Activated CD4-positive, CD25-positive, alpha-beta regulatory T cell (primary cell): ENCODE results near the gene DBF4.
A peak's percentile ranks its signal among the peaks of the same experiment; 100 is the strongest.
"Not testable (repeated sequence)": the region's sequence is repeated elsewhere in the genome, so short reads cannot be mapped to it uniquely, and the experiment has no call there.

ENCODE experiments used
- DNase-seq, 4 experiments: peaks; one replicate each; lab custom pipeline; 2025; lab: John Stamatoyannopoulos, UW

The DBF4 gene, protein sequence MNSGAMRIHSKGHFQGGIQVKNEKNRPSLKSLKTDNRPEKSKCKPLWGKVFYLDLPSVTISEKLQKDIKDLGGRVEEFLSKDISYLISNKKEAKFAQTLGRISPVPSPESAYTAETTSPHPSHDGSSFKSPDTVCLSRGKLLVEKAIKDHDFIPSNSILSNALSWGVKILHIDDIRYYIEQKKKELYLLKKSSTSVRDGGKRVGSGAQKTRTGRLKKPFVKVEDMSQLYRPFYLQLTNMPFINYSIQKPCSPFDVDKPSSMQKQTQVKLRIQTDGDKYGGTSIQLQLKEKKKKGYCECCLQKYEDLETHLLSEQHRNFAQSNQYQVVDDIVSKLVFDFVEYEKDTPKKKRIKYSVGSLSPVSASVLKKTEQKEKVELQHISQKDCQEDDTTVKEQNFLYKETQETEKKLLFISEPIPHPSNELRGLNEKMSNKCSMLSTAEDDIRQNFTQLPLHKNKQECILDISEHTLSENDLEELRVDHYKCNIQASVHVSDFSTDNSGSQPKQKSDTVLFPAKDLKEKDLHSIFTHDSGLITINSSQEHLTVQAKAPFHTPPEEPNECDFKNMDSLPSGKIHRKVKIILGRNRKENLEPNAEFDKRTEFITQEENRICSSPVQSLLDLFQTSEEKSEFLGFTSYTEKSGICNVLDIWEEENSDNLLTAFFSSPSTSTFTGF

DNA sequence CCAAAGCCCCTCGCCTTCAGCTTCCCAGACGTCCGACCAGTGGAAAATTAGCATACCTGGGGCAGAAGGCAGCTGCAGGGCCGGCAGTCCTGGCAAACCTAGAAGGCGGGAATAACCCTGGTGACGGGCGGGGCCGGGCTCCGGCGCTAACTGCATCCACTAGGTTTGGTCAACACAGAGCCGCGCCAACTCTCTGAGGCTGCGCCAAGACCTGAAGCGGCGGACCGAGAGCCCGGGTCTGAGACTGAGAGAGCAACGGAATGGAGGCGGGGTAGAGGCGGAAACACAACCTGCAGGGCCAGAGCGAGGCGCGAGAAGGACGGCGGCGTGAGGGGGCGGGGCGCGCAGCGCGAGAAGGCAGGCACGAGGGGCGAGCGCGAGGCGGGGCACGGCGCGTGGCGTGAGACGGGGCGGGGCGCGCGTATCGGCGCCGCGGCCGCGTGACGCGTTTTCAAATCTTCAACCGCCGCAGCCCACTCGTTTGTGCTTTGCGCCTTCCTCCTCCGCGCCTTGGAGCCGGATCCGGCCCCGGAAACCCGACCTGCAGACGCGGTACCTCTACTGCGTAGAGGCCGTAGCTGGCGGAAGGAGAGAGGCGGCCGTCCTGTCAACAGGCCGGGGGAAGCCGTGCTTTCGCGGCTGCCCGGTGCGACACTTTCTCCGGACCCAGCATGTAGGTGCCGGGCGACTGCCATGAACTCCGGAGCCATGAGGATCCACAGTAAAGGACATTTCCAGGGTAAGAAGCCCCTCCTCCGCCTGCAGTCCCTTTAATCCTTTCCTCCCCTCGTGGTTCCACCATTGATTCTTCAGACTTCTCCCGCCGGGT is at the start of gene DBF4, which contains the start of gene SLC25A40:
TSS of gene DBF4 (plus strand) at position 454 of the 829 bp plus-strand sequence. CDS start at position 694, 240 bp downstream.
TSS of gene SLC25A40 (minus strand) at position 321 of the 829 bp plus-strand sequence. CDS start 17,633 bp downstream, outside the sequence.
- peak; percentile 88 to 95 (median 92) for DNase-seq

DNA sequence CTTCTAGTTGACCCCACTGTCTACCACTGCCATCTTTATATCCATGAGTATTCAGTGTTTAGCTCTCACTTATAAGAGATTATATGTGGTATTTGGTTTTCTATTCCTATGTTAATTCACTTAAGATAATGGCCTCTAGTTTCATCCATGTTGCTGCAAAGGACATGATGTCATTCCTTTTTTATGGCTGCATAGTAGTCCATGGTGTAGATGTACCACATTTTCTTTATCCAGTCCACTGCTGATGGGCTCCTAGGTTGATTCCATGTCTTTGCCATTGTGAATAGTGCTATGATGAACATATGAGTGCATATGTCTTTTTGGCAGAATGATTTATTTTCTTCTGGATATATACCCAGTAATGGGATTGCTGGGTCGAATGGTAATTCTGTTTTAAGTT is 47.9 kb upstream of the DBF4 start:
- DNase-seq, result not testable (repeated sequence)

- no peak for DNase-seq
These were observed 45.2 kb upstream of the DBF4 start for GRCh38 chr7:87831097-87831496.

DNA sequence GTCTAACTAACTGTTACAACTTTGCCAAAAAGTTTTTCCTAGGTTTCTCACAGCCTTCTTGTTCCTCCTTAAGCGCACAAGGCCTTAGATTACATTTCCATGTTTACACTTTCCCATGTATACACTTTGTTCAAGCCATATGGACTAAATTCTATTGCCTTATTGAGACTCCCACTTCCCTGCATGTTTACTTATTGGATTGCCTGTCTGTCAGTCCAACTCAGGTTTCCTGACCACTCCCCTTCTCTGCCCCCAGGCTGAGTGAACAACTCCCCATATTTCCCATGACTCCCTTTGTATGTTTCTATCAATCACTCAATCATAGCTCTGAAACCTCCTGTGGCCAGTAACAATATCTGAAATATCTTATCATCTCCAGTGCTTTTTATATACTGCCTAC is 43.2 kb upstream of the DBF4 start:
- no peak for DNase-seq

DNA sequence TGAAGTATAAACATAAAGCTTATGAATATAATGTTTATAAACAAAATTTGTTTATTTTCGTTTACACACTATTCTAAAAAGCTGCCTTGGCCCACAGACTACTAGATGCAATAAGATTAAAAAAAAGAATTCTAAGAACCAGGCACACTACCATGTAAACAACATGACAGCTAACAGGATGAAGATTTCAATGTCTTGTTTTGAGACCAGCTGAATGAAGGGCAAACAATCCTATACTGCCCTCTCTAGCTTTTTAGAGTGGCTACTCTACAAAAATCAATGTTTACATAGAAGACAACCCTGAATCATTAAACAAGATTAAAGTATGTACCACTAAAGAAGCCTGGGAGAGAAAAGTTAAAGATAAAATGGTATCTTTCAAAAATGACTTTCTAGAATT is 38.7 kb upstream of the DBF4 start:
- DNase-seq, result no peak

- DNase-seq, result no peak
These were observed 25.3 kb upstream of the DBF4 start for GRCh38 chr7:87850836-87851593.

- no peak for DNase-seq
These were observed 24.0 kb upstream of the DBF4 start for GRCh38 chr7:87852306-87852705.

- no peak for DNase-seq
These were observed 22.9 kb upstream of the DBF4 start for GRCh38 chr7:87853237-87853864.

DNA sequence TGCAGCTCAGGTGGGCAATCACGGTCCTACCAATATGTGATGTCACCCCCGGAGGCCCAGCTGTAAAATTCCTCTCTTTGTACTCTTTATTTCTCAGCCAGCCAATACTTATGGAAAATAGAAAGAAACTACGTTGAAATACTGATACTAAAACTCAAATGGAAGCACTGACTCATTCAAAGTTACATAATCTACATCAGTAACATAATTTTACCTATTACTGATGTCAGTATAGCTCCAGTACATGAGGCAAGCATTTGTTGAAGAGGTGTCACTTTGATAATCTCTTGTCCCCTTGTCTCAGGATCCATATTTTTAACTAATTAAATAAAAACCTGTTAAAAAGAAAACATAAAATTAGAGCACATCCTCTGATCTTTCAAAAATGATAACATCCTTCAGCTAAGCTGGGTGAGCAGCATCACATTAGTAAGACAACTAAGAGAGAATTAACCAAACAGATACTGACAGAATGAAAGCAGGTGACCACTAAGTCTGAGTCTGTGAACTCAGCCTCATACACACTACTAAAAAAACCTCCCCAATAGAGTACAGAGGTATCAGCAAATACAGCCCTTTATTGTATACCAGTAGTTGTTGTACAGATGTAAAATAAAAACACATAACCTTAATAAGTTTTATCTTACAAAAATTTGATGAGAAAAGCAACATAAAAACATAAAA is 17.7 kb upstream of the DBF4 start:
- no peak for DNase-seq

GRCh38 chr7:87866089-87866488 is 10.2 kb upstream of the DBF4 start:
- DNase-seq, result no peak

GRCh38 chr7:87866533-87866932 is 9.8 kb upstream of the DBF4 start:
- DNase-seq, result not testable (repeated sequence)

GRCh38 chr7:87870471-87870870 is 5.8 kb upstream of the DBF4 start:
- DNase-seq, result no peak

- no peak for DNase-seq
These were observed 3.9 kb upstream of the DBF4 start for GRCh38 chr7:87872346-87872745.

DNA sequence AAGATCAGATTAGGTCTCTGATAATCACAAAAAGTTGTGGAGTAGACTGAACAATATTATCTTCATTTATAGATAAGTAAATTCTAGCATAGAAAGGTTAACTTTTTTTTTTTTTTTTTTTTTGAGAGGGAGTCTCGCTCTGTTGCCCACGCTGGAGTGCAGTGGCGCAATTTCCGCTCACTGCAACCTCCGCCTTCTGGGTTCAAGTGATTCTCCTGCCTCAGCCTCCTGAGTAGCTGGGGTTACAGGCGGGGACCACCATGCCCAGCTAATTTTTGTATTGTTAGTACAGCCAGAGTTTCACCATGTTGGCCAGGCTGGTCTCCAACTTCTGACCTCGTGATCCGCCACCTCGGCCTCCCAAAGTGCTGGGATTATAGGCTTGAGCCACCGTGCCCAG is 3.0 kb upstream of the DBF4 start:
- not testable (repeated sequence) for DNase-seq

DNA sequence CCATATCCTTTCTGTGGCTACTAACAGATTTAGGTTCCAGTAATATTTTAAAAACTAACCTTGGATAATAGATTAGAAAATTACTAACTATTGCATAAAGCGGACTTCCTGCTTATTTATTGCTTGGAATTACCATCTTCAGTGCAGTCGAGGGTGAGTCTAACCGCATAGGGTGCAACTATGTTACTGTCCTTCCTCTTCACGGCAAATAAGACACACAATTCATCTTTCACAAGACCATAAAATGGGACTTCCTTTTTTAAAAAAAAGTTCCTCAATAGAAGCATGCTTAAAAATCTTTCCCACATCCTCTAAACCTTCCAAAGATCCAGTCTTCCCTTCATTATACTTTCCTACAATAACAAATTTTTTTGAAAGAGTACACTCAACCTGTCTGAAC is 2.2 kb upstream of the DBF4 start:
- no peak for DNase-seq

DNA sequence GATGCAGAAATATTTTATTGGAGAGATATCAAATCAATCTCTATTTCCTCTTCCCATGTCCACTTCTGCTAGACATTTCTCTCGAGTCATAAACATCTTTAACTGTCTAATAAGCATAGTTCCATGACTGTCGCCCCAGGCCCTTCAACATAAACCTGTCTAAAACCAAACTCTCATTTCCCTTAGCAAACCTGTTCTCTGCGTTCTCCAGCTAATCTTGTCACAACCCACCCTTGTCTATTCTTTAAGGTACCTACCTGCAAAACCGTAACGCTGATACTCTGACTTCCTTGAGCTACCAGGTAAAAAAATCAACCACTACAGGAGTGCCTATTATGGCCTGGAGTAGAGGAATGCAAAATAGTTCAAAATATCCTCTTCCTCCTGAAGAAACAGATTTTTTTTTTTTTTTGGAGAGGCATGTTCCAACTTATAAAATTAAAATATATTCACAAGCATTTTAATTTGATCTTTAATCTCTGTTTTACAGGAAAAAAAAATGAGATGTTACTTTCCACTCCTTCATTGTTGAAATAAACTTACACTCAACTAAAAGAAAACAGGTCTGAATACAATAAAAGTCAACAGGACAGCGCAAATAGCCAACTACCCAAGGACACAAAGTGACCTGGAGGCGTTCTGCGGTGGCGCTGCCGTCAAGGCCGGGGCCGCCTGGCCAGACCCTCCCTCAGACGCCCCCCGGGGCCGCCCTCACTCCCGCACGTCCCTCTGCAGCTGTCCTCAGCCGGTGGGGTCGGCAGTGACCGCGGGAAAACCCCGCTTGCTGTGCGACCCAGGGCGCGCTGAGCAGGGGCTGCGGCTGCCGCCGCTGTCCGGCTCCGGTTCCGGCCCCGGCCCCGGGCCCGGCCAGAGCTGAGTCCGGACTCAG is 898 bp upstream of the DBF4 start:
- DNase-seq, result no peak

- DNase-seq, result peak; percentile 2 to 25 (median 15)
These were observed 559 bp downstream of the DBF4 start for GRCh38 chr7:87876869-87877234.

DNA sequence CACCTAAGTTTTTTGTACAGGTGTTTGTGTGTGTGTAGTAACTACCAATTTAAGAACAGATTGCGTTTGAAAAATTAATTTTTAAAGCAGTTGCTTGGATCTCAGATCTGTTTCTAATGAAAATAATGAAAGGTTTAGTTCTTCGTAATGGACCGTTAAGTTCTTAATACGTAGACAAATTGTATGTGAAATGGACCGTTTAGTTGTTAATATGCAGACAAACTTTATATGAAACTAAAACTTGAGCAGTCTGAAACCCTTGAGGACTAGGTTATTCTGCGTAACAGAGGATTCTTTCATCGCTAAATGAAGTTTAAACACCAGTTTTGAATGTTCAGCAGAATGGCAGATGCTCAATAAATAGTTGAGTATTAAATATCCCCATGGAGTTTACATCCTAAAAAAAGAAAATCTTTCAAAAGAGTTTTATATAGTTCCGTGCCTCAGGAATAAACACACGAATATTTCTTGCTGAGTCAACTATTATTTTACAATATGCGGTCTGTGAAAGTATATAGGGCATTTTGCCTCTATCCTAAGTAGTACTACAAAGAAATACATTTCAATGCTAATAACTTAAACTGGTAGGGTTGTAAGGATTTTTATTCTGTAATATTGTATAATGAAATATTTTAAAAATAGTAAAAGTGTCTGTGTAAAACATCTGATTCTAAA is 1.2 kb downstream of the DBF4 start:
- DNase-seq, result no peak

DNA sequence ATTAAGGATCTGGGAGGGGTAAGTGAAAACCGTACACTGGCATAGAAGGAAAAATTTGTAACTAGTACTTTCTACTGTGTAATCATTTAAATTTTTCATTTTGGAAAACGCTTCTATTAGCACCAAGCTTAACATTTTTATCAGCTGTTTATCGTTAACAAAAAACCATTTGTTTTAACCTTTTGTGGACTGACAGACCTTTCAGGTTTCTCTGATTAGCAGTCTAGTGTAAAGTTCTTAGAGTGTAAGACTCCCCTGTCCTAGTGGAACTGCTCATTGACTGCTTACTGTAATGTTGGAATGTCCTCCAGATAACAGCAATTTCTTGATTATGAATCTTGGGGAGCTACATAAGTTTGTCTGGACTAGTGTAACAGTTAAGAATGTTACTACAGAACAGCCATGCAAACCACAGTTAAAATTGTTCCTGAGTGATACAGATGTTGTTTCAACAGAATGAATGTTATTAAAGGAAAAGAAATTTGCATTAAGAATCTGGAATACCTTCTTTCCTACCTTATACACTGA is 2.0 kb downstream of the DBF4 start:
- DNase-seq, result no peak
